ENCODE measurements around the gene DNMBP. TPM values are rescaled to one million over a fixed set of nuclear protein-coding genes. Genes with fewer than 3 reads are reported as not detected.
"Not testable (repeated sequence)": the region's sequence is repeated elsewhere in the genome, so short reads cannot be mapped to it uniquely, and the experiment has no call there.

The DNMBP gene
- total RNA-seq, 2 experiments from 2014 or later, result 2.2 to 2.3 TPM

DNA sequence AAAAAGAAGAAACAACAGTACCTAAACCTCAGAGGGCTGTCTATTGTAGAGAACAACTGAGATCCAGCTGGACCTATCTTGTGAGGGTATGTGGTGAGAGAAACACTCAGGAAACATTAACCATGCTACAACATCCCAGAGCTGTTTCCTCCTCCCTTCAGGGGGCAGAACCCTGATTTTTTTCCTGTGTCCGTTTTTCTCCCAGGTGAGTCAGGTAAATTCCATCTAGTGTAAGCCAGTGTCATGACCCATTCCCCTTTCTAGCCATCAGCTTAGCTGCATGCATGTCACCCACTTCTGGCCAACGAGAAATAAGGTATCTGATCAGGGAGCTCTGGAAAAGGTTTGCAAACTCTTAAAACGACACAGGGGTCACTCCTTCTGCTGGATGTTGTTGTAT lies 103.8 kb downstream of the DNMBP start:
- Mint-ChIP-seq H3K4me1 (peaks cover 5% of the 10 kb centered on the region), H3K36me3 (peaks cover 2% of the 10 kb centered on the region), H3K27me3 (no peaks in the 10 kb centered on the region), H3K9me3 (no peaks in the 10 kb centered on the region), H3K27ac (no peak overlapping the region), H3K4me3 (no peak overlapping the region)
- DNase-seq, result no peak

DNA sequence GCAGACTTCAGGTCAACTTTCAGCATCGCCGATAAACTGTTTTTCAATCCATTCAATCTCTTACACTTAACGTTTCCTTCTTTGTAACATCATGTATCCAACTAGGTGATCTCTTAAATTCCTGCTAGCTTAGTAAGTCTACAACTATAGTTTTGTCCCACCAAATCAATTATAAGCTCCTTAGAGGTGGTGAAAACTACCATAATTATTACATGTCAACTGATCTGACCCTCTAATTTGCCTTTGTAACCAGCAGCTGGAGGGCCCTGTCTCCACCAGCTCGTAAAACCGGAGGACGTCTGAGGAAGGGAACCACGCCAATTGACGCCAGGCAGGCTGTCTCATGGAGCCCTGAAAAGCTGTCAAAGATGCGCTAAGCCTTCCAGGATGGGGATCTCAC lies 113.9 kb downstream of the DNMBP start:
- DNase-seq, result no peak
- Mint-ChIP-seq H3K9me3 (no peaks in the 10 kb centered on the region), H3K27me3 (no peaks in the 10 kb centered on the region), H3K4me1 (no peaks in the 10 kb centered on the region), H3K27ac (no peak overlapping the region), H3K36me3 (peaks cover 15% of the 10 kb centered on the region), H3K4me3 (no peak overlapping the region)

- H3K36me3 Mint-ChIP-seq, result peaks cover 15% of the 10 kb centered on the region
- not testable (repeated sequence) for H3K4me1 Mint-ChIP-seq, H3K9me3 Mint-ChIP-seq, H3K4me3 Mint-ChIP-seq, DNase-seq, H3K27me3 Mint-ChIP-seq, H3K27ac Mint-ChIP-seq
Observed at GRCh38 chr10:99895066-99895465, 114.7 kb downstream of the DNMBP start.

DNA sequence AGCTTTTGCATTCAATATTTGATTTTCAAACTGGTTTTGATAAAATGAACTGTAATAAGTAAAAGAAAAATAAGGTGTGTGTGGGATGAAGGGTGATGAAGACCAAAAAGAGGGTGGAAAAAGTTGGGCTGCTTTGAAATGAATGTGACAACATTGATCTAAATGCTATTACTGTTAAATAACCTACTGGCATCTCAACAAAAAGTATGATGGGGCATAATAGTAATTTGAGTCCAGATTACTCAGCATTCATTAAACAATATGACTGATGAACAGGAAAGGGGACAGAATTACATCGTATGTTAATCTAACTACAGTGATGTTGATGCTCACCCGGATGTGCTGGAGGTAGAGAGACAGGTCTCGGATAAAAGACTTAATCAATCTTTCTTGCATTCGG lies 115.1 kb downstream of the DNMBP start:
- no peak for DNase-seq
- no peak overlapping the region for H3K4me3 Mint-ChIP-seq
- H3K27me3 Mint-ChIP-seq, result no peaks in the 10 kb centered on the region
- H3K4me1 Mint-ChIP-seq, result no peaks in the 10 kb centered on the region
- H3K36me3 Mint-ChIP-seq, result peaks cover 15% of the 10 kb centered on the region
- H3K9me3 Mint-ChIP-seq, result no peaks in the 10 kb centered on the region
- H3K27ac Mint-ChIP-seq, result no peak overlapping the region

- no peaks in the 10 kb centered on the region for H3K4me1 Mint-ChIP-seq
- H3K4me3 Mint-ChIP-seq, result no peak overlapping the region
- no peak overlapping the region for H3K27ac Mint-ChIP-seq
- H3K9me3 Mint-ChIP-seq, result no peaks in the 10 kb centered on the region
- no peaks in the 10 kb centered on the region for H3K27me3 Mint-ChIP-seq
- H3K36me3 Mint-ChIP-seq, result peaks cover 7% of the 10 kb centered on the region
- DNase-seq, result no peak
Observed at GRCh38 chr10:99888622-99889021, 121.1 kb downstream of the DNMBP start.

GRCh38 chr10:99883523-99883922 lies 126.2 kb downstream of the DNMBP start:
- H3K9me3 Mint-ChIP-seq, result no peaks in the 10 kb centered on the region
- H3K4me3 Mint-ChIP-seq, result no peak overlapping the region
- no peak for DNase-seq
- no peak overlapping the region for H3K27ac Mint-ChIP-seq
- H3K36me3 Mint-ChIP-seq, result peaks cover 15% of the 10 kb centered on the region
- H3K27me3 Mint-ChIP-seq, result no peaks in the 10 kb centered on the region
- peaks cover 5% of the 10 kb centered on the region for H3K4me1 Mint-ChIP-seq

- no peaks in the 10 kb centered on the region for H3K9me3 Mint-ChIP-seq
- H3K27me3 Mint-ChIP-seq, result no peaks in the 10 kb centered on the region
- H3K36me3 Mint-ChIP-seq, result peaks cover 27% of the 10 kb centered on the region
- DNase-seq, result no peak
- H3K27ac Mint-ChIP-seq, result no peak overlapping the region
- H3K4me3 Mint-ChIP-seq, result no peak overlapping the region
- peaks cover 11% of the 10 kb centered on the region for H3K4me1 Mint-ChIP-seq
Observed at GRCh38 chr10:99881371-99881770, 128.4 kb downstream of the DNMBP start.

DNA sequence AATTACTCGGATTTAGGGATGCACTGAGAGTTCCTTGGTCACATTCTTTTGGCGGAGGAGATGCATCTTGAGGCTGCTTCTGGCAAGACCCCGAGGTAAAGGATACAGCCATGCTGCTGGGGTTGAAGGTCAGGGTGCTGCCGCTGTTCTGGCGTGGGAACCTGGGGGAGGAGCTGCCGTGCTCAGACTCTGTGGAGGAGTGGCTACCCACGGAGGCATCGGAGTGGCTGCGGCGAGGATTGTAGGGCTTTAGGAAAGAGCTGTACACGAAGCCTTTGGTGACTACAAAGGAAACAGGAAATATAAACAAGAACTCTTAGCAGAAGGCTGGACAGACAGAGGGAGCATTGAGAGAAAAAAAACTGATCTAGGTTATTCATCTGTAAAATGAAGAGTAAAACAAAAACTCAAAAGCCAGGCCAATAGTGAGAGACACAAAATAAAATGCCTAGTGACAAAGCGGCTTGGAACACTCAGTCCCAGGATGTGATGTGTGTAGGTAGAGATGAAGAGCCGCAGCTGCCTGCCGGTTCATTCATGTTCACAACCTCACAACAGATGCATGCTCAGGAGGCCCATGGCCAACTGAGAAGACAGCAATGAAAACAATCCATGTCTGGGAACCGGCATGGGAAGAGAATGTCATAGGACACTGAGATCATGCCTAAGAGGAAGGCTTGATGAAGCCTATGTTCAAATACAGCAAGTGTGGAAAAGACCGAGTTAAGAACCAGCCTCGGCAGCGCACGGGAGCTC lies 129.5 kb downstream of the DNMBP start:
- Mint-ChIP-seq H3K4me3 (no peak overlapping the region), H3K9me3 (no peaks in the 10 kb centered on the region), H3K27ac (no peak overlapping the region), H3K36me3 (peaks cover 37% of the 10 kb centered on the region), H3K4me1 (peaks cover 11% of the 10 kb centered on the region), H3K27me3 (peaks cover 8% of the 10 kb centered on the region)
- DNase-seq, result no peak

DNA sequence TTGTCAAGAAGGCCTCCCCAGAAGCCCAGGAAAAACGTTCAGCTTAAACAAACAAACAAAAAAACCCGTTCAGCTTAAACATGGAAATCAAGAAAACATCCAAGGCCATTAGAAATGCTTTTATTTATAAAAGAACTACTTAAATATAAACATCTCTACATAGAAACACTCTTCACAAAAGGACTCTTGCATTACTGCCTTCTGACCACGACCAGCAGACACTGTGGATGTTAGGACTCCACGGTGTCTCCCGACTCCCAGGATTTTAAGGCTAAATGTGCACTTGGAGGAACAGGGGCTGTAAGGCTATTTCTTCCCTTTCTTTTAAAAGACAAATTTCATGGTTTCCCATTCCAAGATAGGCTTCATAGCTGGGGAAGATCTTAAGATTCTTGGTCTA lies 134.3 kb downstream of the DNMBP start:
- Mint-ChIP-seq H3K4me1 (peaks cover 7% of the 10 kb centered on the region), H3K36me3 (peaks cover 35% of the 10 kb centered on the region), H3K27ac (no peak overlapping the region), H3K9me3 (no peaks in the 10 kb centered on the region), H3K4me3 (no peak overlapping the region), H3K27me3 (peaks cover 46% of the 10 kb centered on the region)
- DNase-seq, result no peak

DNA sequence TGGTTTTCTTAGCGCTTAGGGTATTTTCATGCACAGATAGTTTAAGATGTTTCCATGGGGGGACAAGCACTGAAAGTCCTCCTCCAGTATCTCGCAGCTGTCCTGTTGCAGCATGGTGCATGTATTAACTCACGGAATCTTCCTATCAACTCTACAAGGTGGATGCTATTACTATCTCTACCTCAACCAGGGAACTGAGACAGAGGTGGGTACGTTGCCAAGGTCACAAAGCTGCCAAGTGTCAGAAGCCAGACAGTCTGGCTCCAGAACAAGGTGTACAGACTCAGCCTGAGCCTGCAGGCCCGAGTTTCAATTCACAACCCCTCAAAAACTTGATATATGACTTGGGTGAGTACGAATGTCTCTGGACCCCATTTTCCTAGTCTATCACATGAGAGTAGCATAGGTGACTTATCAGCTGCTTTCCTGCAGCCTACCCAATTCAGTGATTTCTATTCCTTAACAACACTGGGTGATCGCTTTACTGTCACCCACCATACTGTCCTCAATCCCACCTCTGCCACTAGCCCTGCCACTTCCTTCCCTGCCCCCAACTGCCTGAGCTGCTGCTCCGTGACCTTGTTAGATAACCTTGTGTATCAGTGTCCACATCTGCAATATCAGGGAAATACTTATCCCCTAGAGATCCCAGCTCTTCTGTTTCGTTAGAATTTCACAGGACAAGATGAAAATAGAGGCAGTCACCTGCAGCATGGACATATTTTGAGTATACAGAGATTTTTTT lies 135.2 kb downstream of the DNMBP start:
- peaks cover 55% of the 10 kb centered on the region for H3K27me3 Mint-ChIP-seq

DNA sequence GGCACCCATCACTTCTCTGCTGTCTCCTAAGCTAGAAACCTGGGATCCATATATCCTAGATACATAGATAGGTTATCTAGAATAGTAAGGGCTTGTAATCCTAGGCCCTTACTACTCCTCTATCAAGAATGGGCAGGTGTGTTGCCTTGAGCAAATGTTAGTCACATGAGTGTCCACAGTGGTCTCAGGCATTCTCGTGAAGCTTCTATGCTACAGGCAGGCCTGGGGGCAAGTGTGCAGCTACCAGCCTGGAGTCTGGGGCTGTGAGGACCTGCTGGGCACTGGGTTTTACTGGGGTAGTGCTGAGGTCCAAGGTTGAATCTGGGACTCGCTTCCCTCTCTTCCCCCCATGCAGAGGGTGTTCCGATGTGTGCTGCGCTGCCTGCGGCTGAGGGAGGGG lies 135.9 kb downstream of the DNMBP start:
- H3K27me3 Mint-ChIP-seq, result peaks cover 61% of the 10 kb centered on the region

More for the DNA sequence above, 135.2 kb downstream of the DNMBP start:
- DNase-seq, result no peak
- Mint-ChIP-seq H3K27ac (no peak overlapping the region), H3K4me3 (no peak overlapping the region), H3K4me1 (peaks cover 16% of the 10 kb centered on the region), H3K36me3 (peaks cover 28% of the 10 kb centered on the region), H3K9me3 (no peaks in the 10 kb centered on the region)

DNA sequence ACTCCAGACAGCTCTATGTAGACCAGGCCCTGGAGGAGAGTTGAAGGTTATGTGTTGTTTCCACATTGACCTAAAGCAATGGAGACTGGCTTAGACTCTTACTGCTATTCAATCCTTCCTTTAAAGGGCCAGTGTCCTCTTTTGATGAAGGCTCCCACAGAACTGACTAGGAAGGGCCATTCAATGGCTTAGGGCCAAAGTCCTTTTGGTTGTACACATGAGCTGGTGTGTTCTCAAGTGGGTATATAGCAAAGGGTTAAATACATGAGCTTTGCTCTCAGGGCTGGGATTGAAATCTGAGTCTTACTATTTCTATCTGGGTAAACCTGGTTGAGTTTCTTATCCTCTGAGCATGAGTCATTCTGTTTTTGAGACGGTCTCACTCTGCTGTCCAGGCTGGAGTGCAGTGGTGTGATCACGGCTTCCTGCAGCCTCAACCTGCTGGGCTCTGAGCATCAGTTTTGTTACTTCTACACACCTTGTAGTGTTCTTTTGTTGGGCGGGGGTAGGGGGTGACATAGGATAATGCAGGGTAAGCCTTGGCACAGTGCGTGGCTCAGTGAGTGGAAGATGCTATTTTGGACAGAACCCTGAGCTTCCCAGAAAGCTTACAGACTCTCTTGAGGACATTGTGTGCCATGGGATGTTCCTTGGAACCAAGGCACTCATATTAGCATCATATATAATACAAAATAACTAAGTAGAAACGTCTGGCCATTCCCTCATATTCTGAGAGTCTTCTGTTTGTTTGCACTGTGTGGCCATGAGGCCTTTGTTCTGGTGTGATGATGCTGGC lies 137.2 kb downstream of the DNMBP start:
- Mint-ChIP-seq H3K36me3 (peaks cover 20% of the 10 kb centered on the region), H3K4me3 (no peak overlapping the region), H3K27ac (no peak overlapping the region), H3K9me3 (peaks cover 7% of the 10 kb centered on the region), H3K4me1 (peaks cover 9% of the 10 kb centered on the region), H3K27me3 (peaks cover 74% of the 10 kb centered on the region)
- no peak for DNase-seq

More for the DNA sequence above, 135.9 kb downstream of the DNMBP start:
- Mint-ChIP-seq H3K27ac (no peak overlapping the region), H3K4me1 (peaks cover 16% of the 10 kb centered on the region), H3K9me3 (no peaks in the 10 kb centered on the region), H3K4me3 (no peak overlapping the region), H3K36me3 (peaks cover 25% of the 10 kb centered on the region)
- no peak for DNase-seq

GRCh38 chr10:99870123-99870730 lies 139.5 kb downstream of the DNMBP start:
- Mint-ChIP-seq H3K27me3 (peaks cover 89% of the 10 kb centered on the region), H3K4me1 (peaks cover 9% of the 10 kb centered on the region), H3K9me3 (peaks cover 23% of the 10 kb centered on the region), H3K4me3 (peak overlapping the region; percentile 72), H3K36me3 (peaks cover 5% of the 10 kb centered on the region), H3K27ac (peak overlapping the region; percentile 68)
- peak; percentile 46 for DNase-seq

GRCh38 chr10:99869581-99870122 lies 140.1 kb downstream of the DNMBP start:
- H3K27ac Mint-ChIP-seq, result peak overlapping the region; percentile 68
- H3K9me3 Mint-ChIP-seq, result peaks cover 23% of the 10 kb centered on the region
- H3K4me1 Mint-ChIP-seq, result peaks cover 9% of the 10 kb centered on the region
- DNase-seq, result no peak
- H3K27me3 Mint-ChIP-seq, result peaks cover 90% of the 10 kb centered on the region
- peak overlapping the region; percentile 72 for H3K4me3 Mint-ChIP-seq
- peaks cover 4% of the 10 kb centered on the region for H3K36me3 Mint-ChIP-seq
